ENCODE measurements around the gene SCGB1C2.

- TF ChIP-seq, protein P1, sequence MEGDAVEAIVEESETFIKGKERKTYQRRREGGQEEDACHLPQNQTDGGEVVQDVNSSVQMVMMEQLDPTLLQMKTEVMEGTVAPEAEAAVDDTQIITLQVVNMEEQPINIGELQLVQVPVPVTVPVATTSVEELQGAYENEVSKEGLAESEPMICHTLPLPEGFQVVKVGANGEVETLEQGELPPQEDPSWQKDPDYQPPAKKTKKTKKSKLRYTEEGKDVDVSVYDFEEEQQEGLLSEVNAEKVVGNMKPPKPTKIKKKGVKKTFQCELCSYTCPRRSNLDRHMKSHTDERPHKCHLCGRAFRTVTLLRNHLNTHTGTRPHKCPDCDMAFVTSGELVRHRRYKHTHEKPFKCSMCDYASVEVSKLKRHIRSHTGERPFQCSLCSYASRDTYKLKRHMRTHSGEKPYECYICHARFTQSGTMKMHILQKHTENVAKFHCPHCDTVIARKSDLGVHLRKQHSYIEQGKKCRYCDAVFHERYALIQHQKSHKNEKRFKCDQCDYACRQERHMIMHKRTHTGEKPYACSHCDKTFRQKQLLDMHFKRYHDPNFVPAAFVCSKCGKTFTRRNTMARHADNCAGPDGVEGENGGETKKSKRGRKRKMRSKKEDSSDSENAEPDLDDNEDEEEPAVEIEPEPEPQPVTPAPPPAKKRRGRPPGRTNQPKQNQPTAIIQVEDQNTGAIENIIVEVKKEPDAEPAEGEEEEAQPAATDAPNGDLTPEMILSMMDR (IDR thresholded peaks at IDR 0.05): no peak
- TF ChIP-seq POLR2AphosphoS5 (IDR thresholded peaks at IDR 0.05) (no peak), POLR2A (IDR thresholded peaks at IDR 0.05) (no peak)
Observed at GRCh38 chr17:145671-146541, 8.5 kb downstream of the SCGB1C2 start.
